GM12891 (cell line): Measurements from ENCODE around the gene FIZ1.

ENCODE experiments used
- POLR2A ChIP-seq: IDR thresholded peaks from 2 replicates; pipeline ENCODE4 v1.6.1; 2011; ENCODE audit warnings: low read depth, low read length, control low read depth
- POLR2AphosphoS5 ChIP-seq: IDR thresholded peaks from 2 replicates; pipeline ENCODE4 v1.6.1; 2011; ENCODE audit warnings: low read depth, low read length, control low read depth

GRCh38 chr19:55545443-55545842 lies 53.9 kb downstream of the FIZ1 start, which contains the start of gene SBK3:
- TF ChIP-seq POLR2A = no peak
- TF ChIP-seq POLR2AphosphoS5 = no peak
